Right lobe of liver (tissue), 6 donors: ENCODE measurements around the gene DECR2. TPM values are rescaled to one million over a fixed set of nuclear protein-coding genes. Genes with fewer than 3 reads are reported as not detected.

Experiments used
- ATAC-seq, 4 donors: fragments of 200-7000 bp; cut with Tn5 transposase; one replicate each; pipeline ENCODE4 v1.9.1; 2020; ENCODE audit warnings: mild to moderate bottlenecking in 4 of 4, moderate library complexity in 4 of 4
- DNase-seq, 3 donors: peaks; one replicate each; pipeline ENCODE4 v3.0.0-alpha.2; 2020
- H3K27ac ChIP-seq, 3 donors: fragments of 200-600 bp; one replicate each; pipeline ENCODE4 v1.8.0; 2022
- H3K27me3 ChIP-seq, 2 donors: fragments of 200-600 bp; one replicate each; pipeline ENCODE4 v1.8.0; 2022
- H3K36me3 ChIP-seq, 4 donors: fragments of 200-600 bp; sonication (generic) in 1 of 4; one replicate each; pipeline versions ENCODE4 v1.5.1 to v1.8.0; 2017 to 2022; ENCODE audit warnings: control low read depth in 1 of 4
- H3K4me1 ChIP-seq, 4 donors: fragments of 200-600 bp; sonication (generic) in 1 of 4; one replicate each; pipeline versions ENCODE4 v1.5.1 to v1.8.0; 2017 to 2022; ENCODE audit warnings: control low read depth in 1 of 4
- H3K4me3 ChIP-seq, 3 donors: fragments of 200-600 bp; one replicate each; pipeline ENCODE4 v1.8.0; 2022
- H3K9me3 ChIP-seq, 4 donors: fragments of 200-600 bp; sonication (generic) in 1 of 4; one replicate each; pipeline versions ENCODE4 v1.5.1 to v1.8.0; 2017 to 2022; ENCODE audit warnings: control low read depth in 1 of 4
- POLR2A ChIP-seq: fragments of 450-650 bp; IDR thresholded peaks from one replicate; pipeline ENCODE4 v1.6.1; 2017; ENCODE audit warnings: antibody characterized with exemption, mild to moderate bottlenecking
- WGBS: methylation state at CpG from one replicate; pipeline ENCODE4 v1.1.6; 2018; ENCODE audit warnings: low coverage, low lambda C conversion rate; ENCODE audit not compliant: insufficient coverage; ENCODE audit errors: missing lambda C conversion rate; 5-methylcytosine and 5-hydroxymethylcytosine counted together
- intact Hi-C, 2 donors: fragments of 100-400 bp; cut with DNase I; formaldehyde crosslinking; loops; one replicate each; pipeline versions ENCODE4 v1.11.2 to v1.14.1; 2022
- total RNA-seq, 6 experiments: library from RNA; depleted of rRNA in 2 of 6; stranded (reverse); fragments of >200 nt in 2 of 6; fragmentation: NEBNext Ultra II Directional in 3 of 6; extraction: Animal tissue kit (Norgen Biotek cat#: 25700) in 3 of 6; gene quantifications; one replicate each; pipeline versions ENCODE4 v1.1.0 to v1.2.4, GENCODE V29; 2016 to 2023
- TF ChIP-seq, protein P1 (sequence below), 4 donors: fragments of 200-600 bp in 3 of 4; fragments of 450-650 bp in 1 of 4; IDR thresholded peaks; one replicate each; pipeline versions ENCODE4 v1.5.1 to v1.8.0; 2016 to 2022; ENCODE audit warnings: antibody characterized with exemption in 4 of 4, mild to moderate bottlenecking in 2 of 4
- donor health status: DM: no; HTN: yes; CAD: no.
- donor health status: DM: no; HTN: no; CAD: no.
- donor health status: DM: no; HTN: no; CAD: no.
- donor health status: DM: no; HTN: yes; CAD: no.
- donor health status: DM: no; HTN: yes; CAD: no.

The DECR2 gene
- total RNA-seq, 6 experiments from 2014 or later, result 73.6 to 169 (median 97.0) TPM

DNA sequence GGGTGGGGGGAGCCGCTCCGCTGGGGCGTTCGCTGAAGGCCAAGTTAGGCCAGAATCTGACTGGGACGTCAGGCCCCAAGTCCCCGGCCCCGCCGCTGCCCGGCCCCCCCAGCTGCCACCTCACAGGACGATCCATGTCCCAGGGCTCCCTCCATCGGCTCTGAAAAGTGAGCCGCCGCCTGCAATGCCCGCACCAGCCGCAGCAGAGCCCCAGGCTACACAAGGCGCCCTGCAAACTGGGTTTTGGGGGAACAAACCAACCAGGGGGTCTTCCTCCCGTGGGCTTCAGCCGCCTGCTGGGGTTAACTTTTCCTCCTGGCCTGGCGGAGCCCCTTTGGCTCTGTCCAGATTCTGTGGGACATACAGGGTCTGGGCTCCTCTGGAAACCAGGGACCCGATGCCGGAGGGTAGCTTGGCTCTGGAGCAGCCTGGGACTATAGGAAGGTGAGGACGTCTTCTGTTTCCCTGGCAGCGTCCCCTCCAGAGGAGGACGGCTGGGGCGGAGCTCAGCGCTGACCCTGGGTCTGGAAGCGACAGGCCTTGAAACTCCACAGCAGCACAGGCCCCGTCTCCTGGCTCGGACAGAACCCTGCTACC is 3.9 kb upstream of the DECR2 start:
- TF ChIP-seq POLR2A, result no peak
- TF ChIP-seq, protein P1, sequence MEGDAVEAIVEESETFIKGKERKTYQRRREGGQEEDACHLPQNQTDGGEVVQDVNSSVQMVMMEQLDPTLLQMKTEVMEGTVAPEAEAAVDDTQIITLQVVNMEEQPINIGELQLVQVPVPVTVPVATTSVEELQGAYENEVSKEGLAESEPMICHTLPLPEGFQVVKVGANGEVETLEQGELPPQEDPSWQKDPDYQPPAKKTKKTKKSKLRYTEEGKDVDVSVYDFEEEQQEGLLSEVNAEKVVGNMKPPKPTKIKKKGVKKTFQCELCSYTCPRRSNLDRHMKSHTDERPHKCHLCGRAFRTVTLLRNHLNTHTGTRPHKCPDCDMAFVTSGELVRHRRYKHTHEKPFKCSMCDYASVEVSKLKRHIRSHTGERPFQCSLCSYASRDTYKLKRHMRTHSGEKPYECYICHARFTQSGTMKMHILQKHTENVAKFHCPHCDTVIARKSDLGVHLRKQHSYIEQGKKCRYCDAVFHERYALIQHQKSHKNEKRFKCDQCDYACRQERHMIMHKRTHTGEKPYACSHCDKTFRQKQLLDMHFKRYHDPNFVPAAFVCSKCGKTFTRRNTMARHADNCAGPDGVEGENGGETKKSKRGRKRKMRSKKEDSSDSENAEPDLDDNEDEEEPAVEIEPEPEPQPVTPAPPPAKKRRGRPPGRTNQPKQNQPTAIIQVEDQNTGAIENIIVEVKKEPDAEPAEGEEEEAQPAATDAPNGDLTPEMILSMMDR (IDR thresholded peaks at IDR 0.05), result peak; percentile 26 to 39 (median 31)
- peak; percentile 72 to 76 (median 72) for DNase-seq
- Histone ChIP-seq H3K27ac (no peak overlapping the region), H3K4me3 (no peak overlapping the region), H3K27me3 (no peaks in the 10 kb centered on the region), H3K4me1 (peaks cover 0 to 10% (median 0%) of the 10 kb centered on the region in 4 donors), H3K9me3 (no peaks in the 10 kb centered on the region), H3K36me3 (no peaks in the 10 kb centered on the region)
- intact Hi-C loops, result loop anchor here in 1 of 2 donors (10.0 kb wide), 1 partner anchor 97 kb away; no protein-coding TSS in a partner anchor
- 30% methylated on average over 2 of the region's 29 CpGs for WGBS
- peak; percentile 20 to 46 (median 34) for ATAC-seq

DNA sequence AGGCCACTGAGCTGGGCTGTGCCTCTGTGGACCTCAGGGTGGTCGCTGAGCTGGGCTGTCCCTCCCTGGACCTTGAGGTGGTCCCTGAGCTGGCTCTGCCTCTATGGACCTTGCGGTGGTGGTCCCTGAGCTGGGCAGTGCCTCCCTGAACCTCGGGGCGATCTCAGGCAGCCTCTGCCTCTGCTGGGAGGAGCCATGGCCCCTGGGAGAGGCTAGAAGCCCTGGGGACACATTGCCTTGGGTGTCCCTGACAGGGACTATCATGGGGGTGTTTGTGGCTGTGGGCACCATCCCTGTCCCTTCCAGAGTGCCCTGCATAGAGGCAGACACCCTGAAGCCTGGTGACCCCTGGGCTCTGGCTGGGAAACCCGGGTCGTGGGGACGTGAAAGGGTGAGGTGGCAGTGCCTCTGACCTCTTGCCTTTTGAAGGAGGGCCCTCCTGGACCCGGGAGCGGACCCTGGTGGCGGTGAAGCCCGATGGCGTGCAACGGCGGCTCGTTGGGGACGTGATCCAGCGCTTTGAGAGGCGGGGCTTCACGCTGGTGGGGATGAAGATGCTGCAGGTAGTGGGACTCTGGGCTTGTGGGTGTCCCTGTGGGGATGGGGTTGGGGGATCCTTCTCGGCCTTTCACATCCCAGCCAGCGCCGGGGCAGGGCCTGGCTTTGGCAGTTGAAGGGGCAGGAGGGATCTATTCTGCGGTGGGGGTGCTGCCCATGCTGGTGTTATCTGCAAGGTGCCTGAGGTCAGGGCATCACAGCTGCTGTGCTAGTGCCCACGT is 2.9 kb upstream of the DECR2 start:
- ATAC-seq (no peak), DNase-seq (no peak)
- peaks cover 0 to 18% (median 0%) of the 10 kb centered on the region in 4 donors for H3K4me1 ChIP-seq
- H3K4me3 ChIP-seq, result no peak overlapping the region
- WGBS, result 80% methylated on average over 2 of the region's 24 CpGs
- no peaks in the 10 kb centered on the region for H3K36me3 ChIP-seq
- no peaks in the 10 kb centered on the region for H3K27me3 ChIP-seq
- H3K9me3 ChIP-seq, result no peaks in the 10 kb centered on the region
- TF ChIP-seq POLR2A, result no peak
- H3K27ac ChIP-seq, result no peak overlapping the region
- intact Hi-C loops, result loop anchor here in 1 of 2 donors (10.0 kb wide), 1 partner anchor 96 kb away; no protein-coding TSS in a partner anchor

DNA sequence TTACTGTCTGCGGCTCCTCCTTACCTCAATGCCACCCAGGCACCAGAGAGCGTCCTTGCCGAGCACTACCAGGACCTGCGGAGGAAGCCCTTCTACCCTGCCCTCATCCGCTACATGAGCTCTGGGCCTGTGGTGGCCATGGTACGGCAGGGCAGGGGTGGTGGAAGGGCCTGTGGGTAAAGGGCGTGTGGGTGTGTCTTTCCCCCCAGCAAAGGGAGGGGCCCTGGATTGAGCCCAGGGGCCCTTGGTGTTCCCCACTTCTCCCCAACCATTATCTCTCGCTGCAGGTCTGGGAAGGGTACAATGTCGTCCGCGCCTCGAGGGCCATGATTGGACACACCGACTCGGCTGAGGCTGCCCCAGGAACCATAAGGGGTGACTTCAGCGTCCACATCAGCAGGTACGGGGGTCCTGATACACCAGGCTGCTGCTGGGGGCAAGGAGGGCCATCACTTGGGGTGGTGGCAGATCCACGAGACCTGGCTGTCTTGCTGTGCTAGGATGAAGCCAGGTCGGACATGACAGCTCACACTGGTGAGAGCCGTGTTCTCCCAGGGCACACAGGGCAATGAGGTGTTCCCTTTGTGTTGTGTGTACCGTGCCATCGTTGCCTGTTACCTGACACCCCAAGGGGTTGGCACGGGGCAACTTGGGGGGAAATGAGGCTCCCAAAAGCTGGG is 2.2 kb upstream of the DECR2 start:
- H3K4me1 ChIP-seq, result peaks cover 0 to 20% (median 0%) of the 10 kb centered on the region in 4 donors

DNA sequence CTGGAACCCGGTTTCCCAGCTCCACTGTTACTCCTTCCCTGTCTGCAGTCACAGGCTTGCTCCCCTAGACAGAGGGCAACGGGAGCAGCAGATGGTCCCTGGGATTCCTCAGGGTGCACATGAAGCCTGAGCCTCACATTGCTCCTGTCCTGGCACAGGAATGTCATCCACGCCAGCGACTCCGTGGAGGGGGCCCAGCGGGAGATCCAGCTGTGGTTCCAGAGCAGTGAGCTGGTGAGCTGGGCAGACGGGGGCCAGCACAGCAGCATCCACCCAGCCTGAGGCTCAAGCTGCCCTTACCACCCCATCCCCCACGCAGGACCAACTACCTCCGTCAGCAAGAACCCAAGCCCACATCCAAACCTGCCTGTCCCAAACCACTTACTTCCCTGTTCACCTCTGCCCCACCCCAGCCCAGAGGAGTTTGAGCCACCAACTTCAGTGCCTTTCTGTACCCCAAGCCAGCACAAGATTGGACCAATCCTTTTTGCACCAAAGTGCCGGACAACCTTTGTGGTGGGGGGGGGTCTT is 1.6 kb upstream of the DECR2 start:
- Histone ChIP-seq H3K27ac (no peak overlapping the region), H3K4me3 (no peak overlapping the region), H3K27me3 (no peaks in the 10 kb centered on the region), H3K36me3 (no peaks in the 10 kb centered on the region), H3K9me3 (no peaks in the 10 kb centered on the region), H3K4me1 (peaks cover 0 to 27% (median 3%) of the 10 kb centered on the region in 4 donors)
- TF ChIP-seq POLR2A, result no peak
- TF ChIP-seq, protein P1 (IDR thresholded peaks at IDR 0.05), result no peak
- intact Hi-C loops, result no loop called here
- 80% methylated on average over 1 of the region's 10 CpGs for WGBS
- ATAC-seq (no peak), DNase-seq (no peak)

More for the DNA sequence above, 2.2 kb upstream of the DECR2 start:
- intact Hi-C loops, result loop anchor here in 1 of 2 donors (10.0 kb wide), 1 partner anchor 95 kb away; no protein-coding TSS in a partner anchor
- Histone ChIP-seq H3K4me3 (no peak overlapping the region), H3K36me3 (no peaks in the 10 kb centered on the region), H3K27ac (no peak overlapping the region), H3K27me3 (no peaks in the 10 kb centered on the region), H3K9me3 (no peaks in the 10 kb centered on the region)
- DNase-seq (no peak), ATAC-seq (no peak)
- WGBS, result 80% methylated on average over 2 of the region's 22 CpGs
- TF ChIP-seq POLR2A, result no peak
- TF ChIP-seq, protein P1 (IDR thresholded peaks at IDR 0.05), result no peak
